DND-41 (cell line): ENCODE data around the gene FAT1.

Source experiments
- ATAC-seq: fragments of 200-7000 bp; cut with Tn5 transposase; 3 replicates; pipeline ENCODE4 v1.9.1; 2021; ENCODE audit warnings: low read depth; ENCODE audit not compliant: insufficient read depth
- DNase-seq: peaks from one replicate; pipeline ENCODE4 v3.0.0-alpha.2; 2020
- H2AFZ ChIP-seq: 2 replicates; pipeline ENCODE4 v1.6.0; 2012; ENCODE audit warnings: low read depth, low read length
- H3K27ac ChIP-seq: 2 replicates; pipeline ENCODE4 v1.5.1; 2012; ENCODE audit warnings: low read length, inconsistent platforms
- H3K27me3 ChIP-seq: fragments of 200-600 bp; sonication (generic); 2 replicates; pipeline ENCODE4 v1.6.0; 2012; ENCODE audit warnings: low read length, mild to moderate bottlenecking, inconsistent platforms; ENCODE audit not compliant: insufficient read depth, poor library complexity
- H3K36me3 ChIP-seq: 2 replicates; pipeline ENCODE4 v1.5.1; 2012; ENCODE audit warnings: low read length, inconsistent platforms; ENCODE audit not compliant: insufficient read depth
- H3K4me1 ChIP-seq: 2 replicates; pipeline ENCODE4 v1.5.1; 2012; ENCODE audit warnings: mild to moderate bottlenecking, low read length; ENCODE audit not compliant: insufficient read depth
- H3K4me2 ChIP-seq: 2 replicates; pipeline ENCODE4 v1.6.0; 2012; ENCODE audit warnings: mild to moderate bottlenecking, moderate library complexity, low read length, inconsistent platforms; ENCODE audit not compliant: insufficient read depth
- H3K4me3 ChIP-seq, 2 experiments: fragments of 200-600 bp in 1 of 2; shearing (Covaris generic) in 1 of 2; 2 replicates each; pipeline ENCODE4 v1.5.1; 2012 to 2016; ENCODE audit warnings: inconsistent platforms in 2 of 2, low read length in 2 of 2, mild to moderate bottlenecking in 2 of 2, low read depth in 1 of 2, moderate library complexity in 1 of 2
- H3K79me2 ChIP-seq: 2 replicates; pipeline ENCODE4 v1.6.0; 2012; ENCODE audit warnings: low read length, inconsistent platforms; ENCODE audit not compliant: insufficient read depth
- H3K9ac ChIP-seq: 2 replicates; pipeline ENCODE4 v1.6.0; 2012; ENCODE audit warnings: low read depth, mild to moderate bottlenecking, inconsistent platforms, low read length, moderate library complexity
- H3K9me3 ChIP-seq: 2 replicates; pipeline ENCODE4 v1.5.1; 2012; ENCODE audit warnings: low read length, moderate library complexity, mild to moderate bottlenecking, inconsistent platforms; ENCODE audit not compliant: insufficient read depth, severe bottlenecking
- H4K20me1 ChIP-seq: 2 replicates; pipeline ENCODE4 v1.6.0; 2012; ENCODE audit warnings: low read length; ENCODE audit not compliant: insufficient read depth
- EZH2 ChIP-seq: IDR thresholded peaks from 3 replicates; pipeline ENCODE4 v1.6.1; 2012; ENCODE audit warnings: borderline replicate concordance, low read depth, mild to moderate bottlenecking, moderate library complexity, low read length, inconsistent platforms; ENCODE audit not compliant: severe bottlenecking
- TF ChIP-seq, protein P1 (sequence below): IDR thresholded peaks from 2 replicates; pipeline ENCODE4 v1.5.1; 2012; ENCODE audit warnings: borderline replicate concordance, low read length, moderate library complexity, mild to moderate bottlenecking; ENCODE audit not compliant: poor library complexity, severe bottlenecking; ENCODE audit errors: extremely low read depth

FAT1 gene

DNA sequence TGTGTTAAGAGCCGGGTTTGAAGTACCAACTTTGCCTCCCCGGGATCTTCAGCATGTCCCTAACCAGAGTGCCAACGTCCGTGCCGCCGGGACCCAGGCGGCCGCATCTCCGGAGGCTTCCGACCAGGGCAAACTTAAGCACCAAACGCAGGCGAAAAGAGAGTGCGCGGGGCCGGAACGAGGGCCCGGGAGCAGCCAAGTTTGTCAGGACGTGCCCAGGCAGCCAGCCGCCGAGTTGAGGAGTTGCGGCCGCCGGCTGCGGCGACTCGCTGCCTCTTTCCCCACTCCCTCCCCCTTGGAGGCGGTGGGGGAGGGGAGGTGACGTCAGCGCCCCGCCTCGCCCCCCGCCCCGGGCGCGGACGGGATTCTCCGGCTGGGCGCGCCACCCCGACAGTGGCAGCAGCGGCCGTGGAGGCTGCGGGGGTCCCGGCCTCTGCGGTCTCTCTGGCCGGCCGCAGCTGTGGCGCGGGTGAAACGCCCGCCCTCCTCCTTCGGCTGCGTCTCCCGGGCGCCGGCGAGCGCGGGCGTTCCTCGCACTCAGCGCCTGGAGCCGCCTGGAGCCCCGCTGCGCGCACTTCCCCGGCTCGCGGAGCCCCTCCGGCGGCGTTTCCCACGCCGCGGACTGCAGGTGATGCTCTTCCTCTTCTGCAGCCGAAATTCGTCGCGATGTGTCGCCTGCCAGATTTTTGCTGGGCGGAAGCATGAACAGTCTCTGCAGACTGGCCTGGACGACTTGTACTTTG lies 2.9 kb upstream of the FAT1 start:
- TF ChIP-seq, protein P1, sequence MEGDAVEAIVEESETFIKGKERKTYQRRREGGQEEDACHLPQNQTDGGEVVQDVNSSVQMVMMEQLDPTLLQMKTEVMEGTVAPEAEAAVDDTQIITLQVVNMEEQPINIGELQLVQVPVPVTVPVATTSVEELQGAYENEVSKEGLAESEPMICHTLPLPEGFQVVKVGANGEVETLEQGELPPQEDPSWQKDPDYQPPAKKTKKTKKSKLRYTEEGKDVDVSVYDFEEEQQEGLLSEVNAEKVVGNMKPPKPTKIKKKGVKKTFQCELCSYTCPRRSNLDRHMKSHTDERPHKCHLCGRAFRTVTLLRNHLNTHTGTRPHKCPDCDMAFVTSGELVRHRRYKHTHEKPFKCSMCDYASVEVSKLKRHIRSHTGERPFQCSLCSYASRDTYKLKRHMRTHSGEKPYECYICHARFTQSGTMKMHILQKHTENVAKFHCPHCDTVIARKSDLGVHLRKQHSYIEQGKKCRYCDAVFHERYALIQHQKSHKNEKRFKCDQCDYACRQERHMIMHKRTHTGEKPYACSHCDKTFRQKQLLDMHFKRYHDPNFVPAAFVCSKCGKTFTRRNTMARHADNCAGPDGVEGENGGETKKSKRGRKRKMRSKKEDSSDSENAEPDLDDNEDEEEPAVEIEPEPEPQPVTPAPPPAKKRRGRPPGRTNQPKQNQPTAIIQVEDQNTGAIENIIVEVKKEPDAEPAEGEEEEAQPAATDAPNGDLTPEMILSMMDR: no peak
- no peak for TF ChIP-seq EZH2
- Histone ChIP-seq H4K20me1 (no peaks in the 10 kb centered on the region), H3K27me3 (no peaks in the 10 kb centered on the region), H3K27ac (no peak overlapping the region), H3K79me2 (no peaks in the 10 kb centered on the region), H3K9me3 (peaks cover 11% of the 10 kb centered on the region), H3K4me3 (no peak overlapping the region), H3K4me1 (no peaks in the 10 kb centered on the region), H2AFZ (no peak overlapping the region), H3K4me2 (no peak overlapping the region), H3K9ac (no peak overlapping the region), H3K36me3 (no peaks in the 10 kb centered on the region)
- ATAC-seq (no peak), DNase-seq (no peak)

DNA sequence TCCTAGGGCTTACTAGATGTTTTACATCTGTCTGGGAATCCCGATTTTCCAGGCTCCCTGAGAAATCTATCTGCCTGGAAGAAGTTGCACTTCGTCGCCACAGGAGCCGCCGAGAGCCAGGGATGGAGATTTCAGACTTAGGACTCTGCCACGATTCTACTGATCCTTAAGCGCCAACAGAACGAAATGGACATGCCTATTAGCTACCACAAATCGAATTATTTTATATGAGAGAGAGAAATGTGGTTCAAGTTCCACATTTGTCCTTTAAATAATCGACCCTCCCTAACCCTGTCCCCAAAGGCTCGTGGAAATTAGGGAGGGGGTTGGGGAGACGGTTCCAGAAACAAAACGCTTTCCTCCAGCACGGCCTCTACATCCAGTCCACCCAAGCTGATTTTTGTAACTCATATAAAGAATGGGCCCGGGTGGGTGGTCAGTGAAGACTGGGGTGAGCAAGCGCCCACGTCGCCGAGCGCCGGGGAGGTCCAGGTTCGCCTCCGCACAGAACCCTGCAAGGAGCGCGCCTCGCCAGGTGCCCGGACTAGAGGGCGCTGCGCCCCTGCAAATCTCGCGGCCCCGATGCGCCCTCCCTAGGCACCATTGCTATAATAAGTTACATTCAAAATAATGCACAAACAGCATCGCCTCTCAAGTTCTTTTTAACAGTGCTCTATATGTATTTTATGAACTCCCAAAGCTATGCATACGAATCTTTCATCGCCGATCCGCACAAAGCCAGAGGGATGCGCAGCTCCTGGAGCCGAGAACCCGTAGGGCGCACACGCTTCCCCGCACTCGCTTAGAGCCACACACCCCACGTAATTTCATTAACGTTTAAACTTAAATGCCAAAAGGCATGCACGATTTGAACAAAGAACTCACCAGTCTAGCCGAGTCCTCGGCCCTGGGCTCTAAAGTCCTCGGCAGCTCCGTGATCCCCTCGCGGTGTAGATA lies 2.1 kb upstream of the FAT1 start:
- H3K4me3 ChIP-seq: no peak overlapping the region
- no peaks in the 10 kb centered on the region for H3K27me3 ChIP-seq
- H3K4me2 ChIP-seq: no peak overlapping the region
- peaks cover 11% of the 10 kb centered on the region for H3K9me3 ChIP-seq
- H4K20me1 ChIP-seq: no peaks in the 10 kb centered on the region
- DNase-seq (no peak), ATAC-seq (no peak)
- H2AFZ ChIP-seq: no peak overlapping the region
- H3K4me1 ChIP-seq: no peaks in the 10 kb centered on the region
- H3K36me3 ChIP-seq: no peaks in the 10 kb centered on the region
- H3K27ac ChIP-seq: no peak overlapping the region
- TF ChIP-seq, protein P1: no peak
- H3K79me2 ChIP-seq: no peaks in the 10 kb centered on the region
- no peak overlapping the region for H3K9ac ChIP-seq

DNA sequence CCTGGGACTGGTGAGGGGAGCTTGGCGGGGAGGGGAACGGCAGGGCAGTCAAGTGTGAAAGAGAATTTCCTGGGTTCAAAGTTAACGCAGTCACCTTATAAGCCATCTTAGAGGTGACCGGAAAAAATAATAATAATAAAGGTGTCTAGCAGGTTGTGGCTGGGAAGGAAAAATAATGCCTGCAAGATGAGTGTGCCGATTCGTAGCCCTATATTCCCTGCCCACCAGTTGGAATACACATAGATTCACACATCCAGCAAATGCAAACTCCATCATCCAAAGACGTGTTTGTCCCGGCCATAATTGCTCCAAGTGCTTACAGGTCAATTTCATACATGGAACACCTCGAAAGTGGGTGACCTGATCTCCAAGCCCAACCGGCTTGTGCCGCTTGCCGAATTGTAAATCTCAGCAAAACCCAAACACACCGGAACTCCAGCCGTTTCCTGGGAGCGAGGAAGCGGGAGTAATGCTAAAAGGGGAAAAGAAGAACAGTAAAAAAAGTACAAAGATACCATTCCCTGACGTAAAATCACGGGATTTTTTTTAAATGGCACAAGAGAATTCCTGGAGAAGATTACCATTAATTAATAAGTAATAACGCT lies 1.3 kb upstream of the FAT1 start:
- Histone ChIP-seq H2AFZ (no peak overlapping the region), H4K20me1 (no peaks in the 10 kb centered on the region), H3K79me2 (no peaks in the 10 kb centered on the region), H3K9me3 (peaks cover 12% of the 10 kb centered on the region), H3K27me3 (no peaks in the 10 kb centered on the region), H3K4me2 (no peak overlapping the region), H3K9ac (no peak overlapping the region), H3K36me3 (no peaks in the 10 kb centered on the region), H3K27ac (no peak overlapping the region), H3K4me1 (no peaks in the 10 kb centered on the region), H3K4me3 (no peak overlapping the region)
- no peak for DNase-seq
- no peak for ATAC-seq
- TF ChIP-seq EZH2: no peak
- TF ChIP-seq, protein P1: no peak
